Kidney epithelial cell (primary cell): ENCODE results near the gene CYP46A1. TPM values are rescaled to one million over a fixed set of nuclear protein-coding genes. Genes with fewer than 3 reads are reported as not detected.

ENCODE experiments used
- DNase-seq: peaks from one replicate; pipeline ENCODE4 v3.0.0-alpha.2; 2010; ENCODE audit warnings: low read depth
- H3K27me3 ChIP-seq: 2 replicates; pipeline ENCODE4 v1.6.0; 2011; ENCODE audit warnings: low read length; ENCODE audit not compliant: control insufficient read depth, insufficient read depth
- H3K36me3 ChIP-seq: 2 replicates; pipeline ENCODE4 v1.5.1; 2011; ENCODE audit warnings: low read length; ENCODE audit not compliant: control insufficient read depth, insufficient read depth
- H3K4me3 ChIP-seq: 2 replicates; pipeline ENCODE4 v1.5.1; 2011; ENCODE audit warnings: low read depth, mild to moderate bottlenecking, control low read depth, low read length
- CTCF ChIP-seq: IDR thresholded peaks from 2 replicates; pipeline ENCODE4 v1.5.1; 2011; ENCODE audit warnings: mild to moderate bottlenecking, moderate library complexity, low read length, control low read depth, inconsistent platforms; ENCODE audit not compliant: insufficient read depth, poor library complexity, severe bottlenecking
- total RNA-seq: library from RNA; depleted of rRNA; stranded (reverse); fragments of >200 nt; gene quantifications from 2 replicates; pipeline ENCODE4 v1.2.3, GENCODE V29; 2015

The CYP46A1 gene
- total RNA-seq, 1 donor from 2014 or later: not detected

- no peak for TF ChIP-seq CTCF
- no peaks in the 10 kb centered on the region for H3K36me3 ChIP-seq
- no peak for DNase-seq
- H3K27me3 ChIP-seq: peaks cover 10% of the 10 kb centered on the region
- no peak overlapping the region for H3K4me3 ChIP-seq
These were observed 15.5 kb upstream of the CYP46A1 start for GRCh38 chr14:99668307-99669295.

GRCh38 chr14:99670361-99671234 lies 13.5 kb upstream of the CYP46A1 start:
- H3K4me3 ChIP-seq: no peak overlapping the region
- DNase-seq: no peak
- H3K36me3 ChIP-seq: no peaks in the 10 kb centered on the region
- H3K27me3 ChIP-seq: peaks cover 24% of the 10 kb centered on the region
- TF ChIP-seq CTCF: no peak

- Histone ChIP-seq H3K27me3 (peaks cover 32% of the 10 kb centered on the region), H3K4me3 (no peak overlapping the region), H3K36me3 (no peaks in the 10 kb centered on the region)
- DNase-seq: no peak
- TF ChIP-seq CTCF: no peak
These were observed 12.6 kb upstream of the CYP46A1 start for GRCh38 chr14:99671235-99672224.

DNA sequence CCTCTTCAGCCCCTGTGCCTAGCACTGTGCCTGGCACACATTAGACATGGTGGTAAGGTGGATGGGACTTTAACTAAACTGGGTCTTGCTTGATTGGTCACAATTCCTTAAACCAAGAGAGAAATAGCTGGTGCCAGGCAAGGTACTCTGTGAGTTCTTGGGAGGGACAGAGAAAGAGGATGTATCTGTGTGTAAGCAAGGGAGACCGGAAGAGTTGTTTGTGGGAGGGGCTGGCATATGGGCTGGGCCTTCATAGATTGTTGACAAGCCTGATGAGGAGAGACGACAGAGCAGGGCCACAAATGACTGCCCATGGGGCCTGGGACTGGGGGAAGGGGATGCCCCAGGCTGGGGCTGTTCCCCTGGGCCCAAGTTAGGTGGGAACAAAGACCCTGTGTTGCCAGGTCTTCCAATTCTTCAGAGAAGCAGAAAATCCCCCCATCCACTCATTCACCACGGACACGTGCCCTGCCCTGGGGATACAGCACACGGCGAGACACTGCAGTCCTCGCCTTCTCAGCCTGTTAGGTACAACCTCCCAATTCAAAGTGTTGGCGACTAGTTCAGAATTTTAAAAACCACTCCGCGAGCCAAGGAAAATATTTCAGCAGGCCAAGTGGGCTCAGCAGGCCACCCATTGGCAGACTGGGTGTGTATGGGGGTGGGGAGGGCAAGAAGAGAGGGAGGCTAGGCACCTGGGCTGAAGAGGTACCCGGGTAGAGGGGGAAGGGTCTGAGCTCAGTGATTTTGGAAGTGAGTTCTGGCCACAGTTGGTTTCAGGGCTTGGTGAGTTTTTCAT lies 11.4 kb upstream of the CYP46A1 start:
- no peak for TF ChIP-seq CTCF
- Histone ChIP-seq H3K27me3 (peaks cover 32% of the 10 kb centered on the region), H3K36me3 (no peaks in the 10 kb centered on the region), H3K4me3 (no peak overlapping the region)
- DNase-seq: no peak
